PFSK-1 (cell line): ENCODE results near the gene HMBS.

Source experiments
- POLR2AphosphoS5 ChIP-seq: IDR thresholded peaks from 2 replicates; pipeline ENCODE4 v1.6.1; 2012; ENCODE audit warnings: low read depth, mild to moderate bottlenecking, control low read depth, low read length, moderate library complexity
- SIN3A ChIP-seq: IDR thresholded peaks from 2 replicates; pipeline ENCODE4 v1.6.1; 2012; ENCODE audit warnings: mild to moderate bottlenecking, low read length, moderate library complexity, borderline replicate concordance; ENCODE audit not compliant: insufficient read depth

DNA sequence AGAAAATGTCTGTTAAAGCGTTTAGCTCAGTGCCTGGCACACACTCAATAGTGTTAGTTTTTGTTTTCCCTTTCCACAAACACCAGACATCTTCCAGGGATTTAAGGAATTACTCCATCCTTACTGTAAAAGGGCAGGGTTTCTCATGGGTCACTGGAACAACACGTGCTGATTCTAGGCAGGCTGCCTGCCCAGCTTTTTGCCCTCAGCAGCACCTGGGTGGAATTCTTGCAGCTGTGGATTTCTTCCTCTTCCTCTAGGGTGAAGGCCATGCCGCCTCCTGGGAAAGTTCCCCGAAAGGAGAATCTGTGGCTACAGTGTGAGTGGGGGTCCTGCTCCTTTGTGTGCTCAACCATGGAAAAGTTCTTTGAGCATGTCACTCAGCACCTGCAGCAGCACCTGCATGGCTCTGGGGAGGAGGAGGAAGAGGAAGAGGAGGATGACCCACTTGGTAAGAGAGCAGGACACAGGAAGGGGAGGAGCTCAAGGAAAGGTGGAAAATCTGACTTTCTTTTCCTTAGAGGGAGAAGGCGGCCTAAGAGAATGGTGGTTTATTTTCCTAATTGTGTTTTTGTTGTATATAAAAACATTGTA is 42.1 kb downstream of the HMBS start:
- no peak for TF ChIP-seq POLR2AphosphoS5
- TF ChIP-seq SIN3A, result no peak
